Stimulated activated naive CD8-positive, alpha-beta T cell treated with anti-CD3 and anti-CD28 coated beads, Interleukin-15, Interleukin-2, amounts not matched to agents 100 ng/mL and 50 ng/mL, for 24 hours (primary cell): Measurements from ENCODE around the gene ERBB4.

ENCODE experiments used
- H3K27ac Mint-ChIP-seq: one replicate; pipeline ENCODE4 v1.8.0; 2021; ENCODE audit warnings: mild to moderate bottlenecking, mixed read lengths
- H3K27me3 Mint-ChIP-seq: one replicate; pipeline ENCODE4 v1.8.0; 2021; ENCODE audit warnings: mixed read lengths
- H3K36me3 Mint-ChIP-seq: one replicate; pipeline ENCODE4 v1.8.0; 2021; ENCODE audit warnings: low read depth, mixed read lengths
- H3K4me1 Mint-ChIP-seq: one replicate; pipeline ENCODE4 v1.8.0; 2021; ENCODE audit warnings: low read depth, mixed read lengths
- H3K4me3 Mint-ChIP-seq: one replicate; pipeline ENCODE4 v1.8.0; 2021; ENCODE audit warnings: mild to moderate bottlenecking, mixed read lengths
- H3K9me3 Mint-ChIP-seq: one replicate; pipeline ENCODE4 v1.8.0; 2021; ENCODE audit warnings: mixed read lengths

Gene ERBB4

DNA sequence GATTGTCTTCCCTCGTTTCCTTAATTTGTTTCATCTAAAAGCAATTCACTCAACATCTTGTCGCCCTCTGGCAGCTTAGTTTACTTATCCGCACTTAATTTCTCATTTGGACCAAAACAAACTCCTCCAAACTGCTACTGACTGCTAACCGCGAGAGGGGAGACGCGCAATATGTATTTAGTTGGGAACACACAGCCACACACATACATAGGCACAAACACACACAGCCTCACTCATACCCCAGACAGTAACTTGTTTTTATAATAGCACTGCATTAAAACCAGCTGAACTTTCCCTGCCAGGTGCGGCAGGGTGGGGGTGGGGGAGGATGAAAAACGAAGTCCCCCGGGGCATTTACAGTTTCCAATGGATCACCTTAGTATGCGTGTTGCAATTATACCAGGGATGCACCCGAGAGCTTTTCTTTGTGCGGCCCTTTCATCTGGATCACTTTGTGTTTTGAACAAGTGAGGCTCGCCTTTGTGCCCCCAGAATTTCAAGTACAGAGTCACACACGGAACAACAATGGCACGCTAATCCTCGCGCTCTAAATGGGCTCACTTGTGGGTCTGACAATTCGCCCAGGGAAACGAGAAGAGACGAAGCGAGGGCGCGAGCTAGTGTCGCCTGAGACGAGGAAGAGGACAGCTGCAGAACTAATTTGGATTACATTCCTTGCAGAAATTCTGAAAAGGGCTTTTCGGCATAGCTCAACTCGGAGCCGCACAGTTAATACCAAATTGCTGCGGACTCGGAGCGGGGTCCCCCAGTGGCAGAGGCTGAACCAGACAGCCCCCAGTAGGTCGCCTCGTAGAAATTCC, 2.4 kb downstream of the ERBB4 start:
- peaks cover 67% of the 10 kb centered on the region for H3K27me3 Mint-ChIP-seq
- no peaks in the 10 kb centered on the region for H3K36me3 Mint-ChIP-seq
- H3K9me3 Mint-ChIP-seq: no peaks in the 10 kb centered on the region
- no peak overlapping the region for H3K27ac Mint-ChIP-seq
- H3K4me1 Mint-ChIP-seq: peaks cover 18% of the 10 kb centered on the region
- H3K4me3 Mint-ChIP-seq: no peak overlapping the region

- peaks cover 48% of the 10 kb centered on the region for H3K27me3 Mint-ChIP-seq
These were observed 4.3 kb downstream of the ERBB4 start for GRCh38 chr2:212534336-212534735.

GRCh38 chr2:212532585-212532984, 6.0 kb downstream of the ERBB4 start:
- Mint-ChIP-seq H3K27me3 (peaks cover 37% of the 10 kb centered on the region), H3K27ac (no peak overlapping the region), H3K36me3 (no peaks in the 10 kb centered on the region), H3K4me3 (no peak overlapping the region), H3K9me3 (no peaks in the 10 kb centered on the region), H3K4me1 (peaks cover 12% of the 10 kb centered on the region)

More at GRCh38 chr2:212534336-212534735, 4.3 kb downstream of the ERBB4 start:
- no peaks in the 10 kb centered on the region for H3K36me3 Mint-ChIP-seq
- H3K4me3 Mint-ChIP-seq: no peak overlapping the region
- H3K4me1 Mint-ChIP-seq: peaks cover 18% of the 10 kb centered on the region
- no peak overlapping the region for H3K27ac Mint-ChIP-seq
- H3K9me3 Mint-ChIP-seq: no peaks in the 10 kb centered on the region

DNA sequence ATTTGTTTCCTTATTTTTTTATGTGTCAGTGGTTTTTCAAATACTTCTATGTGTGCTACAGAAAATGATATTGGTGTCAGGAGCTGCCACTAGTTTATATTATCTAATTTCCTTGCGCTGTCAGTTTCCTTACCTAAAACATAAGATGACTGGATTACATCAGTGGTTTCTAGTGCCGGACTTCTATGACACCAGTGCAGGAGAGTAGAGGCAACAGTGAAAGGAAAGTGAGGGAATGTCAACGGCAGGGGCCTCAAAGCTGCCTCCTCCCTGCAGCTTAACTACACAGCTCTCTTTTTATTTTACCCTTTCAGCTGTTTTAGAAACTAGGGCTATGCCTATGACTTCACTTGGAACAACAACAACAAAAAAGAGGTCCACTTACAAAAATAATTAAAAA, 6.5 kb downstream of the ERBB4 start:
- H3K9me3 Mint-ChIP-seq: no peaks in the 10 kb centered on the region
- no peak overlapping the region for H3K27ac Mint-ChIP-seq
- H3K4me3 Mint-ChIP-seq: no peak overlapping the region
- H3K36me3 Mint-ChIP-seq: no peaks in the 10 kb centered on the region
- peaks cover 32% of the 10 kb centered on the region for H3K27me3 Mint-ChIP-seq
- H3K4me1 Mint-ChIP-seq: peaks cover 8% of the 10 kb centered on the region

DNA sequence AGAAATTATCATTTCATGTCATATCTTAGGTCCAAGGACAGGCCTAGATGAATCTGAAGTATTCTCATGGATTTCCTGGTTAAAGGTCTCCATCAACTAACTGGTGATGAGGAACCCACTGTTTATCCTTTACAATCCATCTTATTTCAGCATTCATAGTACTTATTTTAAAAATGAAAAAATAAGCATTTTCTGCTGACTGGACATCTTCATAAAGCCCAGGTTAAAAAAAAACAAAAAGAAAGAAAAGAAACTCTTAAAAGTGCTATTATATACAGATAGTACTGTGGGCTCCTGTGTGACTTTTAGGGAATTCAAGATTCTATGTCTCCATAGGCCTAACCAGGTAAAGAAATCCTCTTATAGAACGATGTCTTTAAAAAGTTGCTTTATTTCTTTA, 7.1 kb downstream of the ERBB4 start:
- H3K4me3 Mint-ChIP-seq: no peak overlapping the region
- H3K36me3 Mint-ChIP-seq: no peaks in the 10 kb centered on the region
- peaks cover 3% of the 10 kb centered on the region for H3K4me1 Mint-ChIP-seq
- H3K27me3 Mint-ChIP-seq: peaks cover 26% of the 10 kb centered on the region
- H3K9me3 Mint-ChIP-seq: no peaks in the 10 kb centered on the region
- H3K27ac Mint-ChIP-seq: no peak overlapping the region

- H3K27me3 Mint-ChIP-seq: peaks cover 21% of the 10 kb centered on the region
- H3K27ac Mint-ChIP-seq: no peak overlapping the region
- no peaks in the 10 kb centered on the region for H3K4me1 Mint-ChIP-seq
- H3K4me3 Mint-ChIP-seq: no peak overlapping the region
- no peaks in the 10 kb centered on the region for H3K9me3 Mint-ChIP-seq
- H3K36me3 Mint-ChIP-seq: no peaks in the 10 kb centered on the region
These were observed 7.6 kb downstream of the ERBB4 start for GRCh38 chr2:212530991-212531390.

- Mint-ChIP-seq H3K27ac (no peak overlapping the region), H3K27me3 (peaks cover 15% of the 10 kb centered on the region), H3K36me3 (no peaks in the 10 kb centered on the region), H3K4me1 (no peaks in the 10 kb centered on the region), H3K4me3 (no peak overlapping the region), H3K9me3 (no peaks in the 10 kb centered on the region)
These were observed 8.2 kb downstream of the ERBB4 start for GRCh38 chr2:212530373-212530772.

- H3K27me3 Mint-ChIP-seq: no peaks in the 10 kb centered on the region
- no peaks in the 10 kb centered on the region for H3K36me3 Mint-ChIP-seq
- no peaks in the 10 kb centered on the region for H3K4me1 Mint-ChIP-seq
- H3K9me3 Mint-ChIP-seq: no peaks in the 10 kb centered on the region
- no peak overlapping the region for H3K27ac Mint-ChIP-seq
- no peak overlapping the region for H3K4me3 Mint-ChIP-seq
These were observed 10.3 kb downstream of the ERBB4 start for GRCh38 chr2:212528106-212528856.

- Mint-ChIP-seq H3K27ac (no peak overlapping the region), H3K36me3 (no peaks in the 10 kb centered on the region), H3K4me3 (no peak overlapping the region), H3K27me3 (no peaks in the 10 kb centered on the region), H3K4me1 (no peaks in the 10 kb centered on the region), H3K9me3 (no peaks in the 10 kb centered on the region)
These were observed 12.5 kb downstream of the ERBB4 start for GRCh38 chr2:212526059-212526458.

DNA sequence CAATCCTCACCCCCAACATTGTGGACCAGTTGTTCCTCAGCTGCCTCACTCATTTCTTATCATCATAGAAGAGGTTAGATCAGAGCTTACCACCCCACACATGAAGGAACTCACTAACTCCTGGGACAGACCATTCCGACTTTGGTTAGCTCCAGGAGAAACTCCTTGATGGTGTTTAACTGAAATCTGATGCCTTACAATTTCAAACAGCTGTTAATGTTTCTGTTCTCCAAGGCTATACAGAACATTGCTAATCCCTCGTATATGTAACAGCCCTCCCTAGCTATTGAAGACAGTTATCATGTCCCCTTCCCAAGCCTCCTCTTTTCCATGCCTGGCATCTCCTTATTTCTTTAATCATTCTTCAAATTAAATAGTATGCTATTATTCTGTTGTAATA, 14.8 kb downstream of the ERBB4 start:
- H3K4me3 Mint-ChIP-seq: no peak overlapping the region
- no peaks in the 10 kb centered on the region for H3K4me1 Mint-ChIP-seq
- H3K27me3 Mint-ChIP-seq: no peaks in the 10 kb centered on the region
- no peaks in the 10 kb centered on the region for H3K9me3 Mint-ChIP-seq
- no peak overlapping the region for H3K27ac Mint-ChIP-seq
- H3K36me3 Mint-ChIP-seq: no peaks in the 10 kb centered on the region

- no peak overlapping the region for H3K27ac Mint-ChIP-seq
- H3K27me3 Mint-ChIP-seq: no peaks in the 10 kb centered on the region
- H3K4me1 Mint-ChIP-seq: no peaks in the 10 kb centered on the region
- H3K9me3 Mint-ChIP-seq: no peaks in the 10 kb centered on the region
- H3K36me3 Mint-ChIP-seq: no peaks in the 10 kb centered on the region
- H3K4me3 Mint-ChIP-seq: no peak overlapping the region
These were observed 18.3 kb downstream of the ERBB4 start for GRCh38 chr2:212520340-212520739.

GRCh38 chr2:212517693-212518092, 20.9 kb downstream of the ERBB4 start:
- H3K9me3 Mint-ChIP-seq: no peaks in the 10 kb centered on the region

GRCh38 chr2:212505586-212505985, 33.0 kb downstream of the ERBB4 start:
- H3K27ac Mint-ChIP-seq: no peak overlapping the region
- no peaks in the 10 kb centered on the region for H3K4me1 Mint-ChIP-seq
- no peaks in the 10 kb centered on the region for H3K9me3 Mint-ChIP-seq
- H3K27me3 Mint-ChIP-seq: no peaks in the 10 kb centered on the region
- H3K36me3 Mint-ChIP-seq: no peaks in the 10 kb centered on the region
- no peak overlapping the region for H3K4me3 Mint-ChIP-seq

More at GRCh38 chr2:212517693-212518092, 20.9 kb downstream of the ERBB4 start:
- no peaks in the 10 kb centered on the region for H3K36me3 Mint-ChIP-seq
- no peak overlapping the region for H3K27ac Mint-ChIP-seq
- H3K4me3 Mint-ChIP-seq: no peak overlapping the region
- H3K27me3 Mint-ChIP-seq: no peaks in the 10 kb centered on the region
- no peaks in the 10 kb centered on the region for H3K4me1 Mint-ChIP-seq

- H3K36me3 Mint-ChIP-seq: no peaks in the 10 kb centered on the region
- no peak overlapping the region for H3K4me3 Mint-ChIP-seq
- no peaks in the 10 kb centered on the region for H3K9me3 Mint-ChIP-seq
- H3K4me1 Mint-ChIP-seq: no peaks in the 10 kb centered on the region
- H3K27ac Mint-ChIP-seq: no peak overlapping the region
- H3K27me3 Mint-ChIP-seq: no peaks in the 10 kb centered on the region
These were observed 43.6 kb downstream of the ERBB4 start for GRCh38 chr2:212495046-212495445.

DNA sequence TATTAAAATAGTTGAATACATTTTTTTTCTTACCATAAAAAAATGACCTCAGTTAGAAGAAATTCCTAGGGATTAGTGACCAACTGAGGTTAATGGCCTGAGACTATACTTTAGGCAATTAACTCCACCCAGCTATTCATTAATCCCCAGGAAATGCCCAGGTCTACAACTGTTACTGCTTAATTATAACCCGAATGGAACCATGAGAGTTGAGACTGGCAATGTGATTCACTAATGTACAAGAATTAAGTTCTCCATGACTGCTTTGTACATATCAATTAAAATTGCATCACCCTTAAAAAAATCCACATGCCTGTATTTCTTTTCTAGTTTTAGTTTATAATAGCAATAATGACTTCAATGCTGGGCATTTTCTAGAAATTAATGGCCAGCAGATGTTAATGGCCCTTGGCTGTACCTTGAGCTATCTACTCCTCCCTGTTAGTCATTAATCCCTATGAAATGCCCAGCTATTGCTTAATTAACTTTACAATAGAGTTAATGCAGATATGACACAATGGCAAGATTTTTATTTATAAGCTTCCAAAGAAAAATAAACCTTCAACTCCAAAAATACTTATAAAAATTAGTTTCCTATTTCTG, 44.1 kb downstream of the ERBB4 start:
- Mint-ChIP-seq H3K4me1 (no peaks in the 10 kb centered on the region), H3K36me3 (no peaks in the 10 kb centered on the region), H3K27ac (no peak overlapping the region), H3K4me3 (no peak overlapping the region), H3K9me3 (no peaks in the 10 kb centered on the region), H3K27me3 (no peaks in the 10 kb centered on the region)
